HK-2 (cell line): ENCODE measurements around the gene HOMER3.
"Not testable (repeated sequence)": the region's sequence is repeated elsewhere in the genome, so short reads cannot be mapped to it uniquely, and the experiment has no call there.

Experiments used
- DNase-seq: peaks from one replicate; pipeline ENCODE4 v3.0.0-alpha.2; 2018; ENCODE audit not compliant: unreplicated experiment

The HOMER3 gene

GRCh38 chr19:18952364-18953003, 11.5 kb upstream of the HOMER3 start:
- DNase-seq = not testable (repeated sequence)

GRCh38 chr19:18951721-18952281, 10.8 kb upstream of the HOMER3 start:
- DNase-seq = no peak

GRCh38 chr19:18949858-18950257, 8.8 kb upstream of the HOMER3 start:
- no peak for DNase-seq

GRCh38 chr19:18948976-18949356, 7.9 kb upstream of the HOMER3 start:
- no peak for DNase-seq

GRCh38 chr19:18948075-18948975, 7.3 kb upstream of the HOMER3 start:
- no peak for DNase-seq

- no peak for DNase-seq
These were observed 5.9 kb upstream of the HOMER3 start for GRCh38 chr19:18946918-18947317.

GRCh38 chr19:18946335-18946734, 5.3 kb upstream of the HOMER3 start:
- no peak for DNase-seq

- no peak for DNase-seq
These were observed 4.3 kb upstream of the HOMER3 start for GRCh38 chr19:18945297-18945696.

GRCh38 chr19:18943465-18943864, 2.4 kb upstream of the HOMER3 start:
- DNase-seq = no peak

GRCh38 chr19:18942692-18943091, 1.7 kb upstream of the HOMER3 start:
- DNase-seq = no peak

- DNase-seq = no peak
These were observed 774 bp upstream of the HOMER3 start for GRCh38 chr19:18941628-18942354.

GRCh38 chr19:18939922-18940768, 872 bp downstream of the HOMER3 start:
- DNase-seq = peak; percentile 56

GRCh38 chr19:18939163-18939562, 1.9 kb downstream of the HOMER3 start:
- DNase-seq = no peak

- no peak for DNase-seq
These were observed 7.7 kb downstream of the HOMER3 start for GRCh38 chr19:18933297-18933696.

- DNase-seq = no peak
These were observed 8.7 kb downstream of the HOMER3 start for GRCh38 chr19:18932216-18932841.

- DNase-seq = no peak
These were observed 9.5 kb downstream of the HOMER3 start for GRCh38 chr19:18931316-18932162.

- DNase-seq = no peak
These were observed 11.7 kb downstream of the HOMER3 start for GRCh38 chr19:18929311-18929710.

GRCh38 chr19:18928018-18928805, 12.8 kb downstream of the HOMER3 start:
- DNase-seq = no peak

- DNase-seq = no peak
These were observed 16.3 kb downstream of the HOMER3 start for GRCh38 chr19:18924684-18925213.
